ENCODE results near the gene CELSR3. TPM values are rescaled to one million over a fixed set of nuclear protein-coding genes. Genes with fewer than 3 reads are reported as not detected.

Gene CELSR3
- total and polyA plus RNA-seq, 4 donors, result 0.16 to 0.37 (median 0.26) TPM

DNA sequence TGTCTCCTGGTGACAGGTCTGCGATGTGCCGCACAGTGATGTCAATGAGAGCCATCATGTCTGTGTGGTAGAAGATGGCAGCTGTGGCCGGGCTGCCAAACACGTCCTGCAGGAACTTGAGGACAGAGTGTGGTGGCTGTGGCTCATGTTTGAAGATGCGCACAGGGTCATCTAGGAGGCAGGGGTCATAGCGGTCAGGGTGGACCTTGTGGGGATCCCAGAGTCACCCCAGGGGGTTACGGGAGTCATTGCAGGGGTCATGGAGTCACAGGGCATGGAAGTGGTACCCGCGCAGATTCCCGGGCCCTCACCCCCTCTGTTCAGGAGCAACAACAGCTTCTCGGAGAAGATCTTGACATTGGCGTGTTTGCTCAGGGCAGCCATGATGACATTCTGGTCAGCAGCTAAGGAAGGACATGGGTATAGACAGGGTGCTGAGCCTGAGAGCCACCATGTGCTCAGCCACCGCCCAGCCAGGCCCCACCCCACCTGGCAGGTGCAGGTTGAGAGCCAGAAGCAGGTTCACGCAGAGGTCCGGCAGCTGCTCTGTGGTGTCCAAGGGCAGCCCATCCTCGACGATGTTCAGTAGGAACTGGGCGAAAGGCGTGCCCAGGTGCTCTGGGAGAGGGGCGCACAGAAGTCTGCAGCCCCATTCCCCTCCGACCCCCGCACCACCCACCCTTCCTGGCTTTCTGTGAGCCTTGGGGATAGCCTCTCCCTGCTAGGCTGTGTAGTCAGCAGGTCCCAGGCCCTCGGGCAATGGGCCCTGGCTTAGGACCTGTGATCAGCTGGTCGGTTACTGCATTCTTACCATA lies 16.1 kb upstream of the CELSR3 start:
- H3K27ac ChIP-seq (ENCODE audit: low read depth in 1 of 2, low read length in 2 of 2), result no peak overlapping the region
- H3K27me3 ChIP-seq (ENCODE audit: control insufficient read depth in 4 of 4, insufficient read depth in 4 of 4, low read length in 3 of 4), result no peaks in the 10 kb centered on the region
- TF ChIP-seq EGR1 (IDR thresholded peaks at IDR 0.05; ENCODE audit: low read depth in 2 of 2) (no peak), HNF4A (conservative IDR thresholded peaks at IDR 0.05) (no peak), ATF3 (IDR thresholded peaks at IDR 0.05) (no peak)
- H3K9me3 ChIP-seq (ENCODE audit: control insufficient read depth in 4 of 4, low read length in 3 of 4), result no peaks in the 10 kb centered on the region
- 95% methylated on average over 24 of the region's 24 CpGs for WGBS
- H3K4me3 ChIP-seq (ENCODE audit: low read depth in 1 of 3, low read length in 3 of 3), result no peak overlapping the region
- peaks cover 0 to 13% (median 8%) of the 10 kb centered on the region in 4 donors for H3K4me1 ChIP-seq (ENCODE audit: control insufficient read depth in 4 of 4, insufficient read depth in 4 of 4, low read length in 3 of 4)
- no peak for DNase-seq (ENCODE audit: low spot score)
- H3K9ac ChIP-seq (ENCODE audit: low read depth in 1 of 2, low read length in 2 of 2), result no peak overlapping the region
- H3K36me3 ChIP-seq (ENCODE audit: control insufficient read depth in 4 of 4, insufficient read depth in 3 of 4, low read depth in 1 of 4, low read length in 3 of 4), result peaks cover 12 to 64% (median 20%) of the 10 kb centered on the region in 4 donors

GRCh38 chr3:48678056-48678455 lies 15.4 kb upstream of the CELSR3 start:
- no peak overlapping the region for H3K9ac ChIP-seq (ENCODE audit: low read depth in 1 of 2, low read length in 2 of 2)
- 93% methylated on average over 4 of the region's 4 CpGs for WGBS
- H3K4me1 ChIP-seq (ENCODE audit: control insufficient read depth in 4 of 4, insufficient read depth in 4 of 4, low read length in 3 of 4), result peaks cover 0 to 5% (median 2%) of the 10 kb centered on the region in 4 donors
- no peak overlapping the region for H3K27ac ChIP-seq (ENCODE audit: low read depth in 1 of 2, low read length in 2 of 2)
- H3K4me3 ChIP-seq (ENCODE audit: low read depth in 1 of 3, low read length in 3 of 3), result no peak overlapping the region
- no peaks in the 10 kb centered on the region for H3K9me3 ChIP-seq (ENCODE audit: control insufficient read depth in 4 of 4, low read length in 3 of 4)
- H3K27me3 ChIP-seq (ENCODE audit: control insufficient read depth in 4 of 4, insufficient read depth in 4 of 4, low read length in 3 of 4), result no peaks in the 10 kb centered on the region
- DNase-seq (ENCODE audit: low spot score), result no peak
- TF ChIP-seq FOXA2 (IDR thresholded peaks at IDR 0.05) (no peak), SP1 (IDR thresholded peaks at IDR 0.05) (no peak), JUND (IDR thresholded peaks at IDR 0.05) (no peak), REST (IDR thresholded peaks at IDR 0.05) (no peak), HNF4G (IDR thresholded peaks at IDR 0.05) (no peak)
- TF ChIP-seq, protein P1, sequence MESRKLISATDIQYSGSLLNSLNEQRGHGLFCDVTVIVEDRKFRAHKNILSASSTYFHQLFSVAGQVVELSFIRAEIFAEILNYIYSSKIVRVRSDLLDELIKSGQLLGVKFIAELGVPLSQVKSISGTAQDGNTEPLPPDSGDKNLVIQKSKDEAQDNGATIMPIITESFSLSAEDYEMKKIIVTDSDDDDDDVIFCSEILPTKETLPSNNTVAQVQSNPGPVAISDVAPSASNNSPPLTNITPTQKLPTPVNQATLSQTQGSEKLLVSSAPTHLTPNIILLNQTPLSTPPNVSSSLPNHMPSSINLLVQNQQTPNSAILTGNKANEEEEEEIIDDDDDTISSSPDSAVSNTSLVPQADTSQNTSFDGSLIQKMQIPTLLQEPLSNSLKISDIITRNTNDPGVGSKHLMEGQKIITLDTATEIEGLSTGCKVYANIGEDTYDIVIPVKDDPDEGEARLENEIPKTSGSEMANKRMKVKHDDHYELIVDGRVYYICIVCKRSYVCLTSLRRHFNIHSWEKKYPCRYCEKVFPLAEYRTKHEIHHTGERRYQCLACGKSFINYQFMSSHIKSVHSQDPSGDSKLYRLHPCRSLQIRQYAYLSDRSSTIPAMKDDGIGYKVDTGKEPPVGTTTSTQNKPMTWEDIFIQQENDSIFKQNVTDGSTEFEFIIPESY (IDR thresholded peaks at IDR 0.05), result no peak
- peaks cover 12 to 65% (median 20%) of the 10 kb centered on the region in 4 donors for H3K36me3 ChIP-seq (ENCODE audit: control insufficient read depth in 4 of 4, insufficient read depth in 3 of 4, low read depth in 1 of 4, low read length in 3 of 4)

DNA sequence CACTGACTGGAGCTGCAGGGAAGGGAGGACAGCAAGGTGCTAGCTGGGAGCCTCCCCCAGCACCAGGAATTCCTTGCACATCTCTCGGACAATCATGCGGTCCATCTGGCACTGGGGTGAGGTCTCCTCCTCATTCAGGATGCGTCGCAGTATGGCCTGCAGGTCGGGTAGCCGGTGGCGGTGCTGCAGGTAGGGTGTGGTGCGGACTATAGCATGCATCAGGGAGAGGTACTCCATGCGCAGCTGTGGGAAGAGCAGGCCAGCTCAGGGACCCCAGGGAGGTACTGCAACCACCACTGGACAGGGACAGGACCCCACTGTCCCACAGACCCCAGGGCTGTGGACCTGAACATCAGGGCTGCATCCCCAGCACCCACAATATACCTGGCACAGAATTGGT lies 11.8 kb upstream of the CELSR3 start:
- WGBS, result 93% methylated on average over 9 of the region's 9 CpGs
- no peak for DNase-seq (ENCODE audit: low spot score)
- peaks cover 7 to 47% (median 17%) of the 10 kb centered on the region in 4 donors for H3K36me3 ChIP-seq (ENCODE audit: control insufficient read depth in 4 of 4, insufficient read depth in 3 of 4, low read depth in 1 of 4, low read length in 3 of 4)
- no peaks in the 10 kb centered on the region for H3K4me1 ChIP-seq (ENCODE audit: control insufficient read depth in 4 of 4, insufficient read depth in 4 of 4, low read length in 3 of 4)
- H3K27me3 ChIP-seq (ENCODE audit: control insufficient read depth in 4 of 4, insufficient read depth in 4 of 4, low read length in 3 of 4), result no peaks in the 10 kb centered on the region
- H3K27ac ChIP-seq (ENCODE audit: low read depth in 1 of 2, low read length in 2 of 2), result no peak overlapping the region
- no peaks in the 10 kb centered on the region for H3K9me3 ChIP-seq (ENCODE audit: control insufficient read depth in 4 of 4, low read length in 3 of 4)
- no peak overlapping the region for H3K4me3 ChIP-seq (ENCODE audit: low read depth in 1 of 3, low read length in 3 of 3)
- no peak overlapping the region for H3K9ac ChIP-seq (ENCODE audit: low read depth in 1 of 2, low read length in 2 of 2)
- TF ChIP-seq RXRA (IDR thresholded peaks at IDR 0.05), result no peak
- TF ChIP-seq ATF3 (IDR thresholded peaks at IDR 0.05), result no peak
- TF ChIP-seq FOXA1 (IDR thresholded peaks at IDR 0.05), result no peak
- no peak for TF ChIP-seq GABPA (IDR thresholded peaks at IDR 0.05 in 1 of 2, conservative IDR thresholded peaks at IDR 0.05 in 1 of 2)
- no peak for TF ChIP-seq NR2F2 (IDR thresholded peaks at IDR 0.05)
- TF ChIP-seq YY1 (IDR thresholded peaks at IDR 0.05), result no peak
- TF ChIP-seq, protein P1 (IDR thresholded peaks at IDR 0.05), result no peak
- no peak for TF ChIP-seq EGR1 (IDR thresholded peaks at IDR 0.05; ENCODE audit: low read depth in 2 of 2)
- TF ChIP-seq REST (IDR thresholded peaks at IDR 0.05), result no peak
- no peak for TF ChIP-seq RAD21 (IDR thresholded peaks at IDR 0.05)
